Posterior vena cava (tissue), 2 donors: ENCODE results near the gene ALG13. TPM values are rescaled to one million over a fixed set of nuclear protein-coding genes. Genes with fewer than 3 reads are reported as not detected.
"Not testable (repeated sequence)": the region's sequence is repeated elsewhere in the genome, so short reads cannot be mapped to it uniquely, and the experiment has no call there.

Experiments used
- DNase-seq: peaks from one replicate; pipeline ENCODE4 v3.0.0-alpha.2; 2020; ENCODE audit warnings: low spot score
- intact Hi-C, 2 donors: fragments of 100-400 bp; cut with DNase I; formaldehyde crosslinking; loops; one replicate each; pipeline versions ENCODE4 v1.14.1 to v1.14.2; 2022 to 2023
- long read RNA-seq, 2 donors: library from polyadenylated mRNA; unstranded; transcript quantifications; one replicate each; pipeline ENCODE4 v2.0.0, GENCODE V29; 2020 to 2021
- total RNA-seq, 2 donors: library from RNA; stranded (reverse); fragmentation: NEBNext Ultra II Directional; extraction: Animal tissue kit (Norgen Biotek cat#: 25700); gene quantifications; one replicate each; pipeline ENCODE4 v1.2.1, GENCODE V29; 2021
- donor health status: DM: yes; HTN: yes; CAD: no.
- donor health status: DM: yes; HTN: yes; CAD: no.

ALG13 gene
- total RNA-seq: 10 to 100 TPM; 45.4 to 51.8 TPM
- long read RNA-seq, donor 1, partial matches to known transcripts: 0 of 9 reads
- long read RNA-seq, donor 1, other reads (novel, unspliced or antisense): 6 of 9 reads
- long read RNA-seq, donor 2, transcript ALG13-207 (4 exons, 916 nt): minor isoform, 5 of 22 reads
- long read RNA-seq, donor 2, transcript ALG13-202 (4 exons, 2,770 nt): major isoform, 11 of 22 reads
- long read RNA-seq, donor 2, partial matches to known transcripts: 0 of 22 reads
- long read RNA-seq, donor 2, other reads (novel, unspliced or antisense): 0 of 22 reads

- intact Hi-C loops: no loop called here
- DNase-seq: peak; percentile 97
Measured at GRCh38 chrX:111680988-111681779, at the start of gene ALG13. ALG13 (plus strand) TSS chrX:111681170; CDS start chrX:111681219, 49 bp downstream.

DNA sequence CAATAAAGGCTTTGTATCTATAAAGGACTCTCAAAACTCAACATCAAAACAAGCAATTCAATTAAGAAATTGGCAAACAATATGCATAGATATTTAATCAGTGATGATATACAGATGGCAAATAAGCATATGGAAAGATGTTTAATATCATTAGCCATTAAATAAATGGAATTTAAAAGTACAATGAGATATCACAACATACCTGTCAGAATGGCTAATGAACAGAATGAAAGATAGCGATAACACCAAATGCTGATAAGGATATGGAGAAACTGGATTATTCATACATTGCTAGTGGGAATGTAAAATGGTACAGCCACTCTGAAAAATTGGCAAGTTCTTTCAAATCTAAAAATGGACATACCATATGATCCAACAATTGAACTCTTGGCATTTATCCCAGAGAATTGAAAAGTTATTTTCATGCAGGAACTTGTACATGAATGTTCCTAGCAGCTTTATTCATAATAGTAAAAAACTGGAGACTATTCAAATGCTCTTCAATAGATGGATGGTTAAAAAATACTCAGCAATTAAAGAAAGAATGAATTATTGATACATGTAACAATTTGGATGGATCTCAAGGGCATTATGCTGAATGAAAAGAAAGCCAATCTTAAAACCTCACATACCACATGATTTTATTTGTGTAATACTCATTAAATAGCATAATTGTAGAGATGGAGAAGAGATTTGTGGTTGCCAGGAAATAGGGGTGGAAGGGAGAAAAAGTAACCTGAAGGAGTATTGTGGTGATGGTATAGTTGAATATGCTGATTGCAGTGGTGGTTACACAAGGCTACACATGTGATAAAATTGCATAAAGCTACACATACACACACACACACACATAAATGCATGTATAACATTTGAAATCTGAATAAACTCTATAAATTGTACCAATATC lies 45.9 kb upstream of the ALG13 start:
- DNase-seq: no peak
- intact Hi-C loops: no loop called here

DNA sequence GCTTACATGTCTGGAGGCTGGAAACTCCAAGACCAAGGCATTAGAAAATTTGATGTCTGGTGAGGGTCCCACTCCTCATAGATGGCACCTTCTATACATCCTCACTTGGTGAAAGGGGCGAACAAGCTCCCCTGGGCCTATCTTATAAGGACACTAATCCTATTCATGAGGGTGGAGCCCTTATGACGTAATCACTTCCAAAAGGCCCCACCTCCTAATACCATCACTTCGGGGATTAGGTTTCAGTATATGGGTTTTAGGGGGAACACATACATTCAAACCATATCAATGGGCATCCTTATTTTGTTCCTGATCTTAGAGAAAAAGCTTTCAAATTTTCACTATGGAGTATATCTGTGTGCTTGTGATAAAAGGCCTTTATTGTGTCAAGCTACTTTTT lies 39.0 kb upstream of the ALG13 start:
- intact Hi-C loops: no loop called here
- no peak for DNase-seq

DNA sequence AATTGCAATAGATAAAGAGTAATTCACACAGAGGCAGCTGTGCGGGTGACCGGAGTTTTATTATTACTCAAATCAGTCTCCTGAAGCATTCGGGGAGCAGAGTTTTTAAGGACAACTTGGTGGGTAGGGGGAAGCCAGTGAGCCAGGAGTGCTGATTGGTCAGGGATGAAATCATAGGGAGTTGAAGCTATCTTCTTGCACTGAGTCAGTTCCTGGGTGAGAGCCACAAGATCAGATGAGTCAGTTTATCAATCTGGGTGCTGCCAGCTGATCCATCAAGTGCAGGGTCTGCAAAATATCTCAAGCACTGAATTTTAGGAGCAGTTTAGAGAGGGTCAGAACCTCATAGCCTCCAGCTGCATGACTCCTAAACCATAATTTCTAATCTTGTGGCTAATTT lies 35.8 kb upstream of the ALG13 start:
- intact Hi-C loops, DNase-seq: not testable (repeated sequence)

GRCh38 chrX:111645607-111646006 lies 35.4 kb upstream of the ALG13 start:
- intact Hi-C loops: no loop called here
- DNase-seq: no peak

DNA sequence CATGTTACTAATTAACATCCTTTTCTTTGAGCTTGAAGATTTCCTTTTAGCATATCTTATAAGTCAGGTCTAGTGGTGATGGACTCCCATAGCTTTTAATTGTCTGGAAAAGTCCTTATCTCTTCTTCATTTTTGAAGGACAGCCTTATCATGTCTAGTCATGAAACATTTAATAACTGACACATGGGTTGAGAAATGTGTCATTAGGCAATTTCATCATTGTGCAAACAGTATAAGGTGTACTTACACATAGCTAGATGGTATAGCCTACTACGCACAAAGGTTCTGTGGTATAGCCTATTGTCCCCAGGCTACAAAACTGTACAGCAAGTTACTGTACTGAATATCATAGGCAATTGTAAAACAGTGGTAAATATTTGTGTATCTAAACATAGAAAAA lies 34.5 kb upstream of the ALG13 start:
- no peak for DNase-seq
- intact Hi-C loops: no loop called here

GRCh38 chrX:111648802-111649201 lies 32.2 kb upstream of the ALG13 start:
- intact Hi-C loops: no loop called here
- no peak for DNase-seq

DNA sequence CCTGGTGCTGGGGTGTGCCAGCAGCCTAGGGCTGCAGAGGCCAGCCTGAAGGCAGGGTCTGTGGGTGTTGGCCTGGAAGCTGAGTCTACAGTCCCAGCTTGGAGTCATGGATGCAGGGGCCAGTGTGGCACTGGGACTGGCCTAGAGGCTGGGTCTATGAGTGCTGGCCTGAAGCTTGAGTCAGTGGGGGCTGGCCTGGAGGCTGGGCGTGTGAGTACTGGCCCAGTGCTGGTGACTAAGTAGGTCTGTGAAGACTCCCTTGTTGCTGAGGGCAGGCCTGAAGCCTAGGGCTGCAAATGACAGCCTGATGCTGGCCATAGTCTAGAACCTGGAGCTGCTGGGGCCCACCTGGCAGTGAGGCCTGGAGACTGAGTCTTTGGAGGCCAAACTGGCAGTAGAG lies 31.3 kb upstream of the ALG13 start:
- DNase-seq: no peak
- intact Hi-C loops: no loop called here

DNA sequence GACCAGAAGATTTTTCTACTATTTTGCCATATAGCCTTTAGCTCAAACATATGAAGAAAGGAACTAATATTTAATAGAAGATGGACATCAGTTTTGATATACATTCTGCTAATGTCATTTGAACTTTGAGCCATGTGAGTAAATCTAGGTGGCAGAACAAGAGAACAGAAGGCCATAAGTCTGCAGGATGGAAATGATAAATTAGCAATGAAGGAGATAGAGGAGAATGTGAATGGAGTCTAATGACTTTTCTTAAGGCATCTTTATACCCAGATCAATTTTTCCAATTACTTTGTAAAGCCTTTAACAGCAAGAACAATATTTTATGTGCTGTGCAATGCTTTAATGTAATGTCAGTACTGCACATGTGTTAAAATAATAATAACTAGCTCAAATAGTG lies 30.1 kb upstream of the ALG13 start:
- intact Hi-C loops: no loop called here
- no peak for DNase-seq

DNA sequence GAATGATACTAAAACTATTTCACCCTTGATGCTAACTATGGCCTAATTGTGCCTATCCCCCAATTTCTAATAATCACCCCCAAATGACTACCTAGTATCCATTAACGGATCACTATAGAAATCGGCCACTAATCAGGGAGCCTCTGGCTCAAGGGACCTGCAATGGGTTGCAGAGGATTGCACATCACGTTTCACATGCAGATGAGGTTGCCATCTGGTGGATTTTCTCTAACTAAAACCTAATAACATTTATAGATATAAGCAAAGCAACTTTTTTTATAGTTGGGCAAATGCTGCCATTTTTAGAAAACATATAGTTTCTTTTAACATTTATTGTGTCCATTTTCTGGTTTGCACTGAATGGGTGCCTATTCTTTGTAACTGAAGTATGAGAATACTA lies 28.3 kb upstream of the ALG13 start:
- intact Hi-C loops: no loop called here
- no peak for DNase-seq

DNA sequence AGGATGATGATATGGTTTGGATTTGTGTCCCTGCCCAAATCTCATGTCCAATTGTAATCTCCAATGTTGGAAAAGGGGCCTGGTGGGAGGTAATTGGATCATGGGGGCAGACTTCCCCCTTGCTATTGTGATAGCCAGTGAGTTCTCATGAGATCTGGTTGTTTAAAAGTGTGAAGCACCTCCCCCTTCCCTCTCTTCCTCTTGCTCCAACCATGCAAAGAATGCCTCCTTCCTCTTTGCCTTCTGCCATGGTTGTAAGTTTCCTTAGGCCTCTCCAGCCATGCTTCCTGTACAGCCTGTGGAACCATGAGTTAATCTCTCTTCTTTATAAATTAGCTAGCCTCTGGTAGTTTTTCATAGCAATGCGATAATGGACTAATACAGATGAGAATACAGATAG lies 19.7 kb upstream of the ALG13 start:
- DNase-seq: no peak
- intact Hi-C loops: no loop called here

DNA sequence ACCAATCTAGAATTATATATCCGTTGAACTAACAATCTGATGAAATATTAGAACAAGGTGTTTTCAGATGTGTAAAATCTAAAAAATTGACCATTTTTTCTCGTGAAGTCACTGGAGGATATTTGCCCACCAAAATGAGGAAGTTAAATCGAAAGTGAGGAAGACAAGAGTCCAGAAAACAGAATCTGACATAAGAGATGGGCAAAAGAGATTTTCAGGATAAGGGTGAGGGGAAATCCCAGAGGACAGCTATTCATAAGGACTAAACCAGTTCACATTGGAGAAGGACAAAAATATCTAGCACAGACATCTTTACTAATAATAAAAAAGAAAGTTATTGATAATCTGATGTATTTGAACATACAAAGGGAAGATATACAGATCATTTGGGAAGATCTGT lies 18.7 kb upstream of the ALG13 start:
- no peak for DNase-seq
- intact Hi-C loops: no loop called here

GRCh38 chrX:111671668-111672067 lies 9.3 kb upstream of the ALG13 start:
- DNase-seq: no peak
- intact Hi-C loops: no loop called here

DNA sequence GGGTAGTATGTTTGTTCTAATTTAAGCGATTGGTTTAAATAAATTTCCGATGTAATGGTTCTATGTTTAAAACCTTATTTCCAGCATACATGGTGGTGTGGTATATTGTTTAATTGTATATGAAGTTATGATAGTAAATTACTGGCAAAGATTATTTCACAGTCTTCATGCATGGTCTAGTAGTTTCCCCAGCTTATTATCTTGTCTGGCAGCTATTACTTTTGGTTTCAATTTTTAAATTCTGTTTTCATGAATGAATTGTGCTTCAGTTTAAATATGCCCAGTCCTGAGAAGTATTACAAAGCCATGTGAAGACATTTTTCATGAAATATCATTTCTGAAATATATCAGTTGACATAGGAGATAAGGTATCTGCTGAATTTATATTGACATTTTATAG lies 6.3 kb downstream of the ALG13 start:
- no peak for DNase-seq
- intact Hi-C loops: no loop called here

DNA sequence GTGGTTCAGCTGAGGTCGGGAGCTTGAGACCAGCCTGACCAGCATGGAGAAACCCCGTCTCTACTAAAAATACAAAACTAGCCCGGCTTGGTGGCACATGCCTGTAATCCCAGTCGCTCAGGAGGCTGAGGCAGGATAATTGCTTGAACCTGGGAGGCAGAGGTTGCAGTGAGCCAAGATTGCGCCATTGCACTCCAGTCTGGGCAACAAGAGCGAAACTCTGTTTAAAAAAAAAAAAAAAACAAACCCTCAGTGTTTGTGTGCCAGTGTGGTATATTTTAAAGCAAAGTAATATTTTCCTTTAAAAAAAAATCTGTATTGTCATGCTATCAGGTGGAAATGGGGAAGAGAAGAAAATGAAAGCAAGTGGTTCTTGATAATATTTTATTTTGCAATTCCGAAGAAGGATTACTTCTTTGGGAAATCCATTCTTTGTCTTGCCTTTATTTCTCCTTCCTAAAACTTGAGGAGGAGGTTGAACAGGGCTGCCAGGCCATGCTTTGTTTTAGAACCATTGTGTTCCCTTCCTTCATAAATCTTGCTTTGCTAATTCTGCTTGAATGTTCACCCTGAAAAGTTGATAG lies 14.4 kb downstream of the ALG13 start:
- DNase-seq: no peak
- intact Hi-C loops: no loop called here

DNA sequence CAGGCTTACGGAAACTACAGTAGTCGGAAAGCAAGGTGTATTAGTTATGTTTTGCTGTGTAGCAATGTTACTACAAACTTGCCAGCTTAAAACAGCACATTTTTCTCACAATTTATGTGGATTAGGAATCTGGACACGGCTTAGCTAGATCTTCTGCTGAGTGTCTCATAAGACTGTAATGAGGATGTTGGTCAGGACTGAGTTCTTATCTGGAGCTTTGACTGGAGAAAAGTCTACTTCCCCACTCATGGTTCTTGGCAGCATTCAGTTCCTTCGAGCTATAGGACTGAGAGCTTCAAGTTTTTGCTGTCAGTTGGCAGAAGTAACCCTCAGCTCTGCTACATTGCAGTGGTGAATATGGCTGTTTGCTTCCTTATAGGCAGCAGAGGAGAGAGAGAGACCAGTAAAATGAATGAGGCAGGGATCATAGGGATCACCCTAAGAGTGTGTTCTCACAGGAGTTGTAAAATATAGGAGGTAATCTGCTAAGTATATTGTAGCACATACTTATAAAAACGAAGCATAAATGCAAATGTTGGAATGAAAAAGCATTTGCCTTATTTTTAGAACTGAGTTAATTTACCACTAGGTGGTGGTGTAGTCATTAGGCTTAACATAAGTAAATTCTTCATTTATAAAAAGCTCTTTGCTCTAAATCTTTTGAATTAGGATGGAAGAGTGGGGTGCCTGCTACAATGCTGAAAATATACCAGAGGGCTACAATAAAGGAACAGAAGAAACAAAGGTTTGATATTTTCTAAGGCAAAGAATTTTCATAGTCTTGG lies 38.6 kb downstream of the ALG13 start:
- no peak for DNase-seq
- intact Hi-C loops: no loop called here

DNA sequence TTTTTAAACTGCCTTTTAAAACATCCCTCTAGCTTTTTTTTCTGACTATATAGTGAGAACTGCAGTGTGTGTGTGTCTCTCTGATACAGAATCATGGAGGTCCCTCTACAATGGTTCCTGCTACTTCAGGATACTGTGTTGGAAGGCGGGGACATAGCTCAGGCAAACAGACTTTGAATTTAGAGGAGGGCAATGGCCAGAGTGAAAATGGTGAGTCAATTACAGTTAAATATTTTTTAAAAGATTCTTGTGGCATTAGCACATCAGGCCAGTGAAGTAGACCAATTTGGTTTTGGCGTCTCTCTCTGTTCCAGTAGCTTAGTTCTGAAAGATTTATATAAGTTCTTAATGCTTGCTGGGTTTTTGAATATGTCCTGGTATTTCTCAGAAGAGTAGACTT lies 47.1 kb downstream of the ALG13 start:
- DNase-seq: no peak
- intact Hi-C loops: no loop called here

DNA sequence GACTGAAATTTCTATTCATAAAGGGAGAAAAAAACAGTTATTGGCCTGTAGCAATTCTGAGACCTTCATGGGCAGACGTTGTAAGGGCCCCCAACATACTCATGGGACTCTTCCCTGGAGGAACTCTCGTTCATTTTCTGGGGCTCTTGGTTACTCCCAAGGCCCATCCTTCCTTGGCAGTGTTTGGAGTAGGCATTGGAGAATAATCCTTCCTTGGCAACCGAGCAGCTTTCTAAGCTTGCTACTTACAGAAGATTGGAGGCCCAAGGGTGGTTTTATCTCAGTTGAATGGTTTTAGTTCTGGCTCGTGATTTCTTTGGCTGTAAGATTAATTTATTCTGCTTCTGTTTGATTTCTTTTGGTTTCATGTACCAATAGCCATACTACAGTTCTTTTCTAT lies 50.4 kb downstream of the ALG13 start:
- no peak for DNase-seq
- intact Hi-C loops: no loop called here

DNA sequence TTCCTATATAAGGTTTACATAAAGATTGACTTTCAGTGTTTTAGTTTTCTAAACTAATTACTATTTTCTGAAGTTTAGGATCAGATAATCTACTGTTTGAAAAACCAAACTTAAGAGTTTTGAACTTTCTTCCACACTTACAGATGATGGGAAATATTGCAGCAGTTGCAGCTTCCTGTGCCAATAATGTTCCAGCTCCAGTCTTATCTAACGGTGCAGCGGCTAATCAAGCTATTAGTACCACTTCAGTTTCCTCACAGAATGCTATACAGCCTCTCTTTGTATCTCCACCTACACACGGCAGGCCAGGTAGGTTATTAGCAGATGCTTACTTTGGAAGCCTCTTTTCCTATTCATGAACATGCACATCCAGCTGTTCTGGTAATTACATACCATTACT lies 55.6 kb downstream of the ALG13 start:
- no peak for DNase-seq
- intact Hi-C loops: no loop called here
